ENCODE results near the gene AMY1A.
"Not testable (repeated sequence)": the region's sequence is repeated elsewhere in the genome, so short reads cannot be mapped to it uniquely, and the experiment has no call there.

GRCh38 chr1:103650305-103650704, 5.3 kb upstream of the AMY1A start:
- not testable (repeated sequence) for TF ChIP-seq POLR2A, CTCF (IDR thresholded peaks at IDR 0.05)
